GM10847 (cell line): Measurements from ENCODE around the gene GAPDHS.

Experiments used
- POLR2A ChIP-seq: IDR thresholded peaks from 2 replicates; pipeline ENCODE4 v1.6.1; 2011; ENCODE audit not compliant: insufficient read length; ENCODE audit errors: extremely low read depth

Gene GAPDHS

DNA sequence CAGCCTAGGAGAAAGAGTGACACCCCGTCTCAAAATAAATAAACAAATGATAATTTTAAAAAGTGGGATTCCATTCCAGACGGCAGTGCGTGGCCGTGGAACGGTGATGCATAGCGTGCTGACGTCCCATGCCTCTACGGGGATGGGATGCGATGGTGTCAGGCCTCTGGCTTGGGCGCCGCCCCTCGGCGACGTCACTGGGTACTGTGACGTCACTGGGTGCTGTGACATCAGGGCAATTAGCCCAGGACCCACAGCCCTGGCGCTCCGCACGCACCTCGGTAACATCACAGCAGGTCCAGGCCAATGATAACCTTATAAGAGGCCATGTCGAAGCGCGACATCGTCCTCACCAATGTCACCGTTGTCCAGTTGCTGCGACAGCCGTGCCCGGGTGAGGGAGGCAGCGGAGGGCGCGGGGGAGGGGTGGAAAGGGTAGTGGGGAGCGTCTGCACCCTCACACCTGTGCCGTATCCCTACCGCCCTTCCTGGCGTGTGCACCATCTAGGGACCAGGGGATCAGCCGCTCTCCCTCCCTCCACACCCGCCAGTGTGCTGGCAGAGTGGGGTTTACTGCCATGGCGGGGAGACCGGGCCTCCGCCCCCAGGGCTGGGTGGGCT, at the start of gene GAPDHS:
GAPDHS (plus strand) TSS at position 256 of the 621 bp plus-strand sequence; CDS start at position 328, 72 bp downstream.
- TF ChIP-seq POLR2A: no peak

DNA sequence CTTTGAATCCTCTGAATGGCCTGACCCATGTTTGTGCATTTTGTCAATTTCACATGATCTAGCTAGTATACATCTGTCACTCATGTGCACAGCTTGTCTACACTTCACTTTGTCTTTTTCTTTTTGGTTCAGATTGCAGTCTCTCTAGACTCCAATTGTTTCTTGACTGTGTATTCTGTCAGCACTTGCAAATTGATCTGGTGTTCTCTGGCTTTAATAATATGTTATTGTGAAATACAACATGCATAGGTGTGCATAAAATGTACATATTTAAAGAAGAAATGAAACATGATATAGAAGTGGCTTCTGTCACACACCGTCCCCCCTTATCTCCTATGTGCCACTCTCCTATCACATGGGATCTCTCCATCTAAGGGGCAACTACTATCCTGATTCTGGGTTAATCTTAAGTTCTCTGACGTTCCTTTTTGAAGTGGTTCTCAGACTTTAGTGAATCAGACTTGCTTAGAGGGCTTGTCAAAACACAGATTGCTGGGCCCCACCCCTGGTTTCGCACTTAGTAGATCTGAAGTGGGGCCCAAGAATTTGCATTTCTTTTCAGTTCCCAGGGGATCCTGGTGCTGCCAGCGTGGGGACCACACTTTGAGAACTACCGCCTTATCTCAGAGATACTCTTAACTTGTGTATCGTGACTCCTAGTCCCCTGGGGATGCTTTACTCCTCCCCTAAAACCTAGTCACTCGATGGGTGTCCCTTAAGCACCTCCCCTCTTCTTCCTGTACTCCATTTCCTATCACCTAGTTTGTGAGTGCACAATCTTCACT, 48.8 kb upstream of the GAPDHS start:
- no peak for TF ChIP-seq POLR2A

DNA sequence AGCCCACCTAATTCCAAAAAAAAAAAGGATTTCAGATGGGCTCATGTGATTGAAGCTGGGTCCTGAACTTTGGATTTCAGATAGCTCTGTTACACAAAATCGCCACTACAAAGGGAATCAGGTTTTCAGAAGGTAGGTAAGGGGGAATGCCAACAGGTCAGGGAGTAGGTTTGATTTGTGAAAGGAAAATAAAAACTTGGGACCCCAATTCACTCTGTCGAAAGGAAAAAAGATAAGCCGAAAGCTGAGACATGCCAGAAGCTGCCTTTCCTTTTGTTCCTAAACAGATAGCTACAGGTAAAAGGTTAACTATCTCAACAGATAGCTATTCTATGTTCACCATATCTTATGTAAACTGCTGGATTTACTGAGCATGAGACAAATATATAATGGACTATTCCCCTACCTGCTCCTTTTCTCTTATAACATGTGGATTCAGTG, 47.0 kb upstream of the GAPDHS start:
- TF ChIP-seq POLR2A: no peak

DNA sequence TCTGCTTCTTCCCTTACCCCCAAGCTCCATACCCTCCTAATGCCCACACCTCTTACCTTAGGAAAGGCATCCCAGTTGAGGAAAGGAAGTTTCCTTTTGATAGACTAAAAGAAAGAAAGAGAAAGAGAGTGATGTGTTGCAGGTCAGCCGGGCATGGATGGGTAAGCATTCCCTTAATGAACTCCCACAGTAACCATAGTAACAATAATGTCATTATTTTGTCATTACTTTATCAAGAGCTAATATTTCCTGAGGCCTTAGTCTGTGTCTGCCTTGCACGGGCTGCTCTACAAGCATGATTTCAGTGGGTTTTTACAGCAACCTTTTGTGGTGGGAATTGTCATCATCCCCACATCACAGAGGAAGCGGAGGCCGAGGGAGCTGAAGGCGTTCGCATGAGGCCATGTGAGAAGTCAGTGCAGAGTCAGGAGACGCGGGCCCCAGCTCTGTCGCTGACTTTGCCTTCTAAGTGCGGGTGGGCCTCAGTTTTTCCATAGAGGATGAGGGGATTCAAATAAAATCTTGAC, 45.5 kb upstream of the GAPDHS start:
- no peak for TF ChIP-seq POLR2A

DNA sequence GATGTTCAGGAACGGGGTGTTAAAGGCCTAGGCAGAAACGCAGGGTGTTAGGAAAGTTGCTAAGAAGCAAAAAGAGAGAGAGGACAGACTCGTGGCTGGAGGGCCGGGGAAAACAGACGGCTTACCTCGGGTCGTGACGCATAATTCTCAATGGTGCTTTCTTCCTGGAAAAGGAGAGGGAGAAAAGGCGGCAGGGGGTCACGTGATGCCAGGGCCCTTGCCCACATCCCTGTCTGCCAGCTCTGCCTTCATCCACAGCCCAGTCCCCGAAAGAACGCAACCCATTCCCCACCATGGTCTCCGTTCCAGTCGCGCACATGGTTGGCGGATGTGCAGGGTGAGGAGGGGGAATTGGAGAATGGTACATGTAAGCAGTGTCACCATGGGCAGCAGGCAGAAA, 44.6 kb upstream of the GAPDHS start:
- no peak for TF ChIP-seq POLR2A

DNA sequence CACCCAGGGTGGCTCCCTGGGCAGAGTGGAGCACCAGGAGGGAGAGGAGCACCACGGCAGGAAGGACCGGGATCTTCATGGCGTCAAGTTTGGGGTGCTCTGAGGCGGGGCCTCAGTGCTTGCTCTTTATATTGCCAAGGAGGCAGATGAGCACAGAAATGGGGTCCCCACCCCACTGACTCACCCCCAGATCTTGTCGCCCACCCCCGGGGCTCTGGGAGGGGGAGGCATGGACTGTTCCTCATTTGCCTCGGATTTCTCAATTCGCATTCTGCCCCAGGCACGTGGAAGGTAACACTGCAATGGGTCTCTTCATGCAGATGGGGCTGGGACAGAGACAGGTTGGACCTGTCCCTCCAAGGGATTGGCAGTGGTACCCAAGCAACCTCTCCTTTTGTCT, 42.9 kb upstream of the GAPDHS start, which contains the start of gene KRTDAP:
KRTDAP (minus strand) TSS at position 101 of the 400 bp plus-strand sequence; CDS start at position 79, 22 bp downstream.
- TF ChIP-seq POLR2A: no peak

DNA sequence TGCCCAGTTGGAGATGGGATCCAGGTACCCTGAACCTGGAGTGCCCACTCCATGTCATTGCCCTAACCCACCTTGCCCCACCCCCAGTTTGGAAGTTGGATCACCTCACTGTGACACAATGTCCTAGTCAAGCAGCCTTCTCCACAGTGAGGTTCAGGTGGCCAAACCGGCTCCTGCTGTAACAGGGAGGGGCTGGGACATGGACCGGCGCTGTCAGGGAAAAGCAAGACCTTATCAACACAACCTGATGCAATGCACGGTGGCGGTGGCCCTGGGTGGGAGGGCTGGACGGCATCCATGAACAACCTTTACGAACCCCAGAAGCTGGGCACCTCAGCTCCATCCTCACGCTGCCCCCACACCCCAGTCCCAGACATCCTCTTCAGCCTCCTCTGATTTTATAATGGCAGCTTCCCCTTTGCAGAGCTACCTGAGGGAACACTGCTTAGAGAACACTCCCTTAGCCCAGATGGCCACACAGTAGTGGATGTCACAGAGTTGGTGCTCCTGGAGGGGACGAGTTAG, 41.4 kb upstream of the GAPDHS start:
- TF ChIP-seq POLR2A: no peak

DNA sequence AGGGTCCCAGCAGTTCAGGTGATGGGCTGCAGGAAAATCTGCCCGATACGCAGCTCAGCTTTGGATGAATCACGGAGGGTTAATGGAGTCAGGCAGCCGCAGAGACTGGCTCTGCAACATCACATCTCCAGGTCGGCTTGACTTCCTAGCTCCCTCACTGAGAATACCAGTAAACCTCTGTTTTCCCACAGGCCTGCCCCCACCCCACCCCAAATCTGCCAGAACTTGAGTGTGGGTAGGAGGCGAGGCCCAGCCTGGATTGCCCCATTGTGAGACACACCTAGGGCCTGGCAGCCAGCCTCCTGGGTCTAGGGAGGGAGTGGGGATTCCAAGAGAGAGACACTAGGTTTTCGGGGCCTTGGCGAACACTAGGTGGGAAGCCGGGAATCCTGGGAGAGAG, 39.3 kb upstream of the GAPDHS start:
- TF ChIP-seq POLR2A: no peak

DNA sequence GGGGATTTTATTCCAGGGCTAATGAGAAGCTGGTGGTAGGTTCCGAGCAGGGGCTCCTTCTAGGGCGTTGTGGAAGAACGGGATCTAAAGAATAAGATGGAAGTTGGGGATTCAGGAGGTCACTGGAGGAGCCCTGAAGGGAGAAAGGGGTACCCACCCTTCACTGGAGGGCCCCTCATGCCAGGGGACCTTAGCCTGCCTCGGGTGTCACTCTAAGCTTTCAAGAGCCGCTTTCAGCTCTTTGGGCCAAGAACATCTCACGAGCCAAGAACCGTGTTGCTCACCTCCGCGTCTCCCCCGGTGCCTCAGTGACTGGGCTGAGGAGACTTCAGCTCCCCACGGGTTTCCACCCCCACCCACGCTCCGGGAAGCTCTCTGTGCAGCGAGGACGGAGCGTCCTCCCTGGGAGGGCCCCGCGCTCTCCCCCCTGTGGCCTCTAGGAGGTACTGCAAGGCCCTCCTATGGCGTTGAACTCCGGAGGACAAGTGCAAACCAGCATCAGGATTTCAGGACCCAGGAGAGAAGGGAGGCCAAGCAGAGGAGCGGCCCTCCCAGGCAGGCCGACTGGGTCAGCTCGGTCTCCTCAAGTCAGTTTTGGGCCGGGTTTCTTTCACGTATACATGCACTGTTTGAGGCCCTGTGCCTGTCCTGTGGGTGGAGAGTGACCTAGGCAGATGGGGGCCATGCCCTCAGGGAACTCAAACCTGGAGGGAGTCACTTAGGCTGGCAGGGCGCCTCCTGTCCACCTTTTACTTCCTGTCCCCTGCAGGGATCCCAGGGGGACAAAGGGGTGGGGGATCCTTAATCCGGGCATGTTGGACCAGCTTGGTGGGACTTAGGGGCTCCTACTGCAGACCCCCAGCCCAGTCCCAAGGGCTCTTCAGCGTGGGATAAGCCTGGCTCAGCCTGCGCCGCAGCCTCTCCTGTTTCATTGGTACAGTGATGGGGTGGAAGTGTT, 37.9 kb upstream of the GAPDHS start:
- no peak for TF ChIP-seq POLR2A

DNA sequence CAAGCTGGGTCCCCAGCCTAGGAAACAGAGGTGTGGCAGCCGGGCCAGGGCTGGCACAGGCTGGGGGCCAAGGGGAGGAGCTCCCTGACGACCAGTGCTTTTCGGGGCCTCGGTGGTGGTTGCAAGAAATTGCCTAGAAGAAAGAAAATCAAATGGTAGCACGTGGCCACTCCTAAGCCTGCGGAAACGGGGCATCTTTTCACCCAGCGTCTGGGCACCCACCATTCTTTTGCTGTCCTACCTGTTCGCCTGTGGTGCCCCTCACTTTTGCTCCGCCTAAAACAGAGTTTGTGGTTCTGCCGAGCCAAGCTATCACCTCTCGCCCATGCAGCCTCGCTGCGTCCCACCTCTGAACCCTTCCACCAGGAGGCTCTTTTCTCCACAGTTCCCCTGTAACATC, 35.9 kb upstream of the GAPDHS start:
- TF ChIP-seq POLR2A: no peak

DNA sequence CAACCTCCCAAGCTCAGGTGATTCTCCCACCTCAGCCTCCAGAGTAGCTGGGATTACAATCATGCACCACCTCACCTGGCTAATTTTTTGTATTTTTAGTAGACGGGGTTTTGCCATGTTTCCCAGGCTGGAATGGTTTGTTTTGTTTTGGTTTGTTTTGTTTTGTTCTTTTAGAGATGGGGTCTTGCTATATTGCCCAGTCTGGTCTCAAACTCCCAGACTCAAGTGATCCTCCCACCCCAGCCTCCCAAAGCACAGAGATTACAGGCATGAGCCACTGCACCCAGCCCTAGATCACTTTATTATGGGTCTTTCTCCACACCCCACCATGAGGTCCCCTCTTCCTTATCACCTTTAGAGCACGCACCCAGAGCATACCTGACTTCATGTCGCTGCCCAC, 35.0 kb upstream of the GAPDHS start:
- no peak for TF ChIP-seq POLR2A

DNA sequence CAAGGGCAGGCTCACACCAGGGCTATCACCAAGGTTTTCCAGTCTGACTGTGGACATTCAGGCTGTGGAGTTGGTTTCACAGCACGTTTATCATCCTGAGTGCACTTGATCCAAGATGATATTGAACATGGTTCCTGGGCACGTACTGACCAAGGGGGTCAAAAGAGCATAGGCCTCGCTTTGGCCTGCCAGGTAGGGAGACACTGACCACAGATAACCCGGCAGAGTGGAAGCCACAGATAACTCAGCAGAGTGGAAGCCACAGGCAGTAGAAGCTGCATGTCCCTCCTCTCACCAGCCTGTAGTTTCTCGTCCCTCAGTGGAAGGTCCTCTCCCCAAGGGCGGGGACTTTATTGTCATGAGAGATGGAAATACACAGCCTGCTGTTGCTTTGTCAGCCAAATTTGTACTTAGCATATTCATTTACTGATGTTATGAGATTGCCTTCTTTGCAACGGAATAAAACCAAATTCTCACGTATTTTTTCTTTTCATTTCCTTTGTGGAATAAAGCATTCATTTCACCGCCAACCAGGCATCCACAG, 34.2 kb upstream of the GAPDHS start:
- no peak for TF ChIP-seq POLR2A

DNA sequence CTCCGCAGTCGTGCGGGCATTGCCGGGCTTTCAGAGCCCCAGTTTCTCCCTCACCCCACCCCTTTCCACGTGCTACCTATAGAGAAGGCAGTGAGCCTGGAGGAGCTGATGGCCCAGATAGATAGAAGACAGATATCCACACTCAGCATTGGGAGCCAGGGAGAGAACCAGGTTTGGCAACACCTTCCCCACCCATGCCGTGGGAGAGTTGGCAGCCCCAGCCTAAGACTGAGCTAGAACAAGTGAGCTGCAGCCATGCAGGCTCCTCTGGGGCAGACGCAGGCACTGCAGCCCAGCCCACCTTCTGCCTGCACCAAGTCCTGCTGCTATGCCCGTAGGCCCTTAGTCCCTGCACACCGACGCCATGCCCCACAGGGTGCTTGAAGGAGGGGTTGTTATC, 32.6 kb upstream of the GAPDHS start:
- TF ChIP-seq POLR2A: no peak

DNA sequence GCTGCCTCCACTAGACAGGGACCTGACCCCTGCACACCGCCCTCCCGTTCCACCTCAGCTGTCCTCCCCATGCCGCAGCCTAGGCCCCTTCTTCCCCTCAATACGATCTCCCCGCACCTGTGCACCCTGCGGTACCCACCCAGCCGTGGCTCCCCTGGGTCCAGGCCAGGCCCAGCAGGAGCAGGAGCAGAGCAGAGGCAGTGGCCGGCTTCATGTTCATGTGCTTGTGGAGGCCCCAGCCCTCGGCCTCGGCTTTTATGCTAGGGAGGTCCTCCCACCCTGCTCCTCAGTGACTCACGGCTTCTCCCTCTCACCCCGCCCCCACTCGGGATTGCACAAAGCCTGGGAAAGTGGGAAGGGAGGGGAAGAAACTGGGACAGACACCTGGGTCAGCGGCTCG, 31.6 kb upstream of the GAPDHS start:
- no peak for TF ChIP-seq POLR2A

DNA sequence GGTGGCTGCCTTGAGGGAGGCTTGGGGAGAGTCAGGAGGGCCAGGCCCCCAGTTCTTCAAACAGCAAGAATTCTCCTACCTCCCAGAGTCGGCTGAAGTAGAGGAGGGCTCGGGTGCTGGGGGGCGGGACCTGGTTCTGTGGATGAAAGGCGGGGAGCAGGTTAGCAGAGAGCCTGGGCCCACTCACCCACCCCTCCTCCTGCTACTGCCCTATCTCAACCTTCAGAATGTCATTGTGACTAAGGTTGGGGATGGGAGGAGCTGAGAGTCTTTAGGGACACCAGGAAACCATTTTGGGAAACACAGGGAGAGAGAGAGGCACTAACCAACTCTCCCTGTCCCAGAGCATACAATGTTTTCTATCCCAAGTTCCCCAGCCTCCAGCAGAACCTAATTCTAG, 30.5 kb upstream of the GAPDHS start:
- no peak for TF ChIP-seq POLR2A
